SK-N-MC (cell line): Measurements from ENCODE around the gene ZNF827.

Experiments
- EZH2 ChIP-seq: fragments of 200-600 bp; sonication (generic); IDR thresholded peaks from one replicate; pipeline ENCODE4 v1.6.1; 2017; ENCODE audit warnings: antibody characterized with exemption
- POLR2AphosphoS5 ChIP-seq: IDR thresholded peaks from 2 replicates; pipeline ENCODE4 v1.6.1; 2012; ENCODE audit warnings: mild to moderate bottlenecking, low read depth, low read length, borderline replicate concordance

DNA sequence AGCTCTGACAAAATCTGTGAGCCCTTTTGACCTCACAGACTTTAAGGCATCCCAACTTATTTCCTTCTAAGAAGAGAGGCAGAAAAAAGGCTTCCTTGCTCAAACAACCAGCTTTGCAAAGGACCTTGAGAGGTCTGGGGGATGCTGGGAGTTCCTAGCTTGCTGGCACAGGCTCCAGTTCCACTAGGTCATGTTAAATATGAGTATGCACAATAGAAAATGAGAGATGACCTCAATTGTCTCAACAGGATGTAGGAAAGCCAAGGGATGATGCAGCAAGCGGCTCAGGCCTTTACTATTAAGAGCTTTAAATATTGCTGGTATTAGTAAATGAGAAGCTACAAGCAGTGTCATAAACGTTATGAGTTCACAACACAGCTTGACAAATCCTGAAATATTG is 13.3 kb upstream of the ZNF827 start:
- TF ChIP-seq POLR2AphosphoS5 (no peak), EZH2 (no peak)
